ENCODE results near the gene SAP30BP.

The SAP30BP gene

DNA sequence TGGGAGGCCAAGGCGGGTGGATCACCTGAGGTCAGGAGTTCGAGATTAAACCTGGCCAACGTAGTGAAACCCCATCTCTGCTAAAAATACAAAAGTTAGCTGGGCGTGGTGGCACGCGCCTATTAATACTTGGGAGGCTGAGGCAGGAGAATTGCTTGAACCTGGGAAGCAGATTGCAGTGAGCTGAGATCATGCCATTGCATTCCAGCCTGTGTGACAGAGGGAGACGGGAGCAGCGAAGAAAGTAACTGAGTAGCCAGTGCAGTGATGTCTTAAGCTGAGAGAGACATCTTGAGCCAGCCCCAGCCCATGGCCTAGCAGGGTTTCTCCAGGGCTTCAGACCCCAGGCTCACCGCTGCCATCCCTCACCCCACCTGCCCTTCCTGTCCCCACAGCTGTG is 43.8 kb upstream of the SAP30BP start:
- H3K4me3 ChIP-seq (ENCODE audit: low read depth, low read length): no peak overlapping the region
- in situ Hi-C loops (cut with HindIII; ENCODE audit: low sequenced_read_pairs): no loop called here
- no peak for DNase-seq (ENCODE audit: low read depth, low spot score)
- TF ChIP-seq CTCF (IDR thresholded peaks at IDR 0.05; ENCODE audit: low read depth, low read length): no peak

DNA sequence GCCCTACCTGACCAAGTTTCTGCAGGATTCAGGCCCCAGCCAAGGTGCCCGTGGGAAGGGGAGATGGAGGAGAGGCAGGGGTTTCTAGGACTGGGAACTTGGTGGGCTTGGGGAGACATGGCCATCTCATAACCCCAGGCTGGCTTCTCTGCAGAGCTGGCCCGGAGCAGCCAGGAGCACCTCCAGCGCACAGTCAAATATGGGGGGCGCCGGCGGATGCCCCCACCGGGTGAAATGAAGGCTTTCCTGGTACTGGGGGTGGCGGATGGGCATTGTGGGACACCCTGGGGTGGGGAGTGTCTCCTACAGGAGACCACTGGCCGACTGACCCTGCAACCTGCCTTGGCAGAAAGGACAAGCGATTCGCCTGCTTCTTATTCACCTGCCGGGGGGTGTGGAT is 43.1 kb upstream of the SAP30BP start:
- no peak overlapping the region for H3K4me3 ChIP-seq (ENCODE audit: low read depth, low read length)
- in situ Hi-C loops (cut with HindIII; ENCODE audit: low sequenced_read_pairs): no loop called here
- no peak for TF ChIP-seq CTCF (IDR thresholded peaks at IDR 0.05; ENCODE audit: low read depth, low read length)
- no peak for DNase-seq (ENCODE audit: low read depth, low spot score)

- no peak for DNase-seq (ENCODE audit: low read depth, low spot score)
- H3K4me3 ChIP-seq (ENCODE audit: low read depth, low read length): no peak overlapping the region
- in situ Hi-C loops (cut with HindIII; ENCODE audit: low sequenced_read_pairs): no loop called here
- no peak for TF ChIP-seq CTCF (IDR thresholded peaks at IDR 0.05; ENCODE audit: low read depth, low read length)
Measured at GRCh38 chr17:75624714-75625345, 42.3 kb upstream of the SAP30BP start.

- no peak overlapping the region for H3K4me3 ChIP-seq (ENCODE audit: low read depth, low read length)
- in situ Hi-C loops (cut with HindIII; ENCODE audit: low sequenced_read_pairs): no loop called here
- TF ChIP-seq CTCF (IDR thresholded peaks at IDR 0.05; ENCODE audit: low read depth, low read length): peak; percentile 87
- DNase-seq (ENCODE audit: low read depth, low spot score): no peak
Measured at GRCh38 chr17:75625813-75626486, 41.2 kb upstream of the SAP30BP start.

DNA sequence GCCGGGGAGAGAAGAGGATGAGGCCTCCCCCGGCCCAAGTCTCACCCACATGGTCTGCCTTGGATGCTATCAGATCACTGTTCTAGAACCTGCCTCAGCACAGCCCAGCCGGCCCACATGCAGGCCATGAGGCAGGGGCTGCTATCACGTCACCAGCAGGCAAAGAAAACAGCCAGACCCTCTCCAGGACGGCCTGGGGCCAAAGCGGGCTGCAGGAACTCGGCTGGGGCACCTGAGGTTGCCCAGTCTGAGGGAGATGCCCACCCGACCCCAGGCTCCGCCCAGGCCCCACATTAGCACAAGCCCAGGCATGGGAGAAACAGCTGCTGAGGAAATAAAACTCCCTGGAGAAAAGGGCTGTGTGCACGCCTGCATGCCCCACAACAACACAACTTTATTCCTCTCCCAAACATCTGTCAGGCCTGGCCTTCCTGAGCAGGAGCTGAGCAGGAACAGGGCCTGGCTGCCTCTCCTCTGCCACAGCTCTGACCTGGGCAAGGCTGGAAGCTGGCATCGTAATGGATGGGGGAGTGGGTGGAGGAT is 40.6 kb upstream of the SAP30BP start:
- no peak for TF ChIP-seq CTCF (IDR thresholded peaks at IDR 0.05; ENCODE audit: low read depth, low read length)
- DNase-seq (ENCODE audit: low read depth, low spot score): no peak
- in situ Hi-C loops (cut with HindIII; ENCODE audit: low sequenced_read_pairs): no loop called here
- no peak overlapping the region for H3K4me3 ChIP-seq (ENCODE audit: low read depth, low read length)

DNA sequence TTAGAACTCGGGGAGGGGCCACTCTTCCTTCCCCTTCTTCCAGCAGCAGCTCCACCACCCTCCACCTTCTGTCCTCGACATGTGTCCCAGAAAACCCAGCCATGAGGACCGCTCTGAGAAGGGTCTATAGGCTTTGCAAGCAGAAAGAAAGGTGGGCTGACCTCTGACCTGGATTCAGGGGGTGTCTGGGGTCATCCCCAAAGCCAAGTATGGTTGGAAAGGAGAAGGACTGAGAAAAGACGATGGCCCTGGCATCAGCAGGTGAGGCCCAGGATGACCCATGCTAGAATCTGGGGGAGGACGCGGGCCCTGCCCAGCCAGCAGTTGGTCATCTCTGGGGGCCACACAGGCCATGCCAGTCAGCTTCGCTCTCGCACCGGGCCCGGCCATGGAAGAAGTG is 40.0 kb upstream of the SAP30BP start:
- H3K4me3 ChIP-seq (ENCODE audit: low read depth, low read length): no peak overlapping the region
- in situ Hi-C loops (cut with HindIII; ENCODE audit: low sequenced_read_pairs): no loop called here
- TF ChIP-seq CTCF (IDR thresholded peaks at IDR 0.05; ENCODE audit: low read depth, low read length): no peak
- DNase-seq (ENCODE audit: low read depth, low spot score): no peak
